GM19467 (cell line): ENCODE measurements around the gene TRAF4.
"Not testable (repeated sequence)": the region's sequence is repeated elsewhere in the genome, so short reads cannot be mapped to it uniquely, and the experiment has no call there.

Experiments used
- ATAC-seq: cut with Tn5 transposase; IDR thresholded peaks from one replicate; pipeline ENCODE4 v1.9.1; 2021; ENCODE audit warnings: mild to moderate bottlenecking, moderate library complexity; ENCODE audit not compliant: unreplicated experiment

TRAF4 gene

DNA sequence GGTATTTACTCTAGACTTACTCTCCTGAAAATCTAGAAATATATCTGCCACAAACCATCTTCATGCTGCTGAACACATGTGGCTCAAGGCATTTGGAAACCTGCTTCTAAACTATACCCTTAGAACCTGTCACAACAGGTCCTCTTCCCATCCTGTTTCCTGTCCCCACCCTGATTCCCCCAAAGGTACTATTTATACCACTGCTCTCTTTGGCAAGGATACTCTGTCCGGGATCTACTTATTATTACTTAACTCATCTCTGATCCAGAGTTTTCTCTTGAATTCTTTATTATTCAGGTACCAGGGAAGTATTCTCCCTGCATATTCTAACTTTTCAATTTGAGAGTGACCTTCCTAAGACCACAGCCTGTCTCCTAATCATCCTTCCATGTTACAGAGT, 33.4 kb downstream of the TRAF4 start:
- ATAC-seq = no peak

GRCh38 chr17:28779601-28780000, 35.8 kb downstream of the TRAF4 start:
- ATAC-seq = not testable (repeated sequence)

GRCh38 chr17:28783161-28783560, 39.4 kb downstream of the TRAF4 start:
- ATAC-seq = no peak

DNA sequence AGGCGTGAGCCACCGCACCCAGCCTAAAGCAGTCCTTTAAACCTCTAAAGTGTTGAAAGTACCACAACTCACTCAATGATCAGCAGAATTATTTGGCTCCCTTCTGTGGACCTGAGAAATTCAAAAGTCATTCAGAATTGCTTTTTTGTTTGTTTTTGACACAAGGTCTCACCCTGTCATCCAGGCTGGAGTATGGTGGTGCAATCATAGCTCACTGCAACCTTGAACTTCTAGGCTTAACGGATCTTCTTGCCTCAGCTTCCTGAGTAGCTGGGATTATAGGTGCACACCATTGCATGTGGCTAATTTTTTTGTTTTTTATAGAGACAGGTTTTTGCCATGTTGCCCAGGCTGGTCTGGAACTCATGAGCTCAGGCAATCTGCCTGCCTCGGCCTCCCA, 44.3 kb downstream of the TRAF4 start:
- ATAC-seq = no peak

GRCh38 chr17:28792877-28793661, 49.3 kb downstream of the TRAF4 start:
- no peak for ATAC-seq

DNA sequence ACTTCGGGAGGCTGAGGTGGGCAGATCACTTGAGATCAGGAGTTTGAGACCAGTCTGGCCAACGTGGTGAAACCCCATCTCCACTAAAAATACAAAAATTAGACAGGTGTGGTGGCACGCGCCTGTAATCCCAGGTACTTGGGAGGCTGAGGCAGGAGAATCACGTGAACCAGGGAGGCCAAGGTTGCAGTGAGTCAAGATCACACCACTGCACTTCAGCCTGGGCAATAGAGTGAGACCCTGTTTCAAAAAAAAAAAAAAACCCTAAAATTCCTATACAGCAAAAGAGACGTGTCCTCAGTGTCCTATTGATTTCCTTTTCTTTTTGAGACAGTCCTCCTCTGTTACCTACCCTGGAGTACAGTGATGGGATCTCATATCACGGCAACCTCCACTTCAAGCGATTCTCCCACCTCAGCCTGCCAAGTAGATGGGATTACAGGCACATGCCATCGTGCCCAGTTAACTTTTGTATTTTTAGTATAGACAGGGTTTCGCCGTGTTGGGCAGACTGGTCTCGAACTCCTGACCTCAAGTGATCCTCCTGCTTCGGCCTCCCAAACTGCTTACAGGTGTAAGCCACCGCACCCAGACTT, 51.1 kb downstream of the TRAF4 start:
- not testable (repeated sequence) for ATAC-seq

- no peak for ATAC-seq
These were observed 52.3 kb downstream of the TRAF4 start for GRCh38 chr17:28796062-28796461.
